Breast epithelium (tissue), 4 donors: ENCODE data around the gene ADRB2. TPM values are rescaled to one million over a fixed set of nuclear protein-coding genes. Genes with fewer than 3 reads are reported as not detected.

Experiments
- DNase-seq, 2 donors: peaks; one replicate each; pipeline ENCODE4 v3.0.0-alpha.2; 2019; ENCODE audit warnings: low spot score in 2 of 2
- H3K27ac ChIP-seq, 2 donors: fragments of 200-600 bp; sonication (generic) in 1 of 2; one replicate each; pipeline ENCODE4 v1.5.1; 2016 to 2019; ENCODE audit warnings: mild to moderate bottlenecking in 1 of 2
- H3K27me3 ChIP-seq, 2 donors: fragments of 200-600 bp; sonication (generic) in 1 of 2; one replicate each; pipeline versions ENCODE4 v1.5.1 to v1.6.0; 2017 to 2019; ENCODE audit warnings: control low read depth in 1 of 2, mild to moderate bottlenecking in 1 of 2
- H3K36me3 ChIP-seq: fragments of 200-600 bp; one replicate; pipeline ENCODE4 v1.5.1; 2019
- H3K4me1 ChIP-seq, 2 donors: fragments of 200-600 bp; sonication (generic); one replicate each; pipeline ENCODE4 v1.5.1; 2016 to 2019; ENCODE audit warnings: control low read depth in 1 of 2
- H3K4me3 ChIP-seq, 3 donors: fragments of 200-600 bp; sonication (generic); 1 replicate in 2 of 3; 2 replicates in 1 of 3; pipeline ENCODE4 v1.5.1; 2016 to 2019; ENCODE audit warnings: mild to moderate bottlenecking in 3 of 3, moderate library complexity in 2 of 3
- H3K9me3 ChIP-seq, 2 donors: fragments of 200-600 bp; sonication (generic) in 1 of 2; one replicate each; pipeline ENCODE4 v1.5.1; 2016 to 2019; ENCODE audit warnings: control low read depth in 1 of 2
- CTCF ChIP-seq, 3 donors: fragments of 450-650 bp; IDR thresholded peaks; one replicate each; pipeline ENCODE4 v1.5.1; 2016 to 2017; ENCODE audit warnings: antibody characterized with exemption in 3 of 3, mild to moderate bottlenecking in 3 of 3, moderate library complexity in 3 of 3
- POLR2A ChIP-seq: fragments of 450-650 bp; IDR thresholded peaks from one replicate; pipeline ENCODE4 v1.6.1; 2016; ENCODE audit warnings: antibody characterized with exemption, mild to moderate bottlenecking, moderate library complexity
- POLR2AphosphoS5 ChIP-seq, 3 donors: sonication (generic); formaldehyde crosslinking; IDR thresholded peaks; one replicate each; pipeline ENCODE4 v1.6.1; 2017; ENCODE audit warnings: antibody characterized with exemption in 3 of 3
- intact Hi-C: fragments of 100-400 bp; cut with DNase I; formaldehyde crosslinking; loops from one replicate; pipeline ENCODE4 v1.15.1; 2023; ENCODE audit warnings: low total_unique reads
- total RNA-seq, 3 donors: library from RNA; depleted of rRNA; stranded (reverse); fragments of >200 nt; gene quantifications; one replicate each; pipeline ENCODE4 v1.1.0, GENCODE V29; 2016

ADRB2 gene
- total RNA-seq, 3 donors from 2014 or later = 9.5 to 41.3 (median 26.4) TPM

DNA sequence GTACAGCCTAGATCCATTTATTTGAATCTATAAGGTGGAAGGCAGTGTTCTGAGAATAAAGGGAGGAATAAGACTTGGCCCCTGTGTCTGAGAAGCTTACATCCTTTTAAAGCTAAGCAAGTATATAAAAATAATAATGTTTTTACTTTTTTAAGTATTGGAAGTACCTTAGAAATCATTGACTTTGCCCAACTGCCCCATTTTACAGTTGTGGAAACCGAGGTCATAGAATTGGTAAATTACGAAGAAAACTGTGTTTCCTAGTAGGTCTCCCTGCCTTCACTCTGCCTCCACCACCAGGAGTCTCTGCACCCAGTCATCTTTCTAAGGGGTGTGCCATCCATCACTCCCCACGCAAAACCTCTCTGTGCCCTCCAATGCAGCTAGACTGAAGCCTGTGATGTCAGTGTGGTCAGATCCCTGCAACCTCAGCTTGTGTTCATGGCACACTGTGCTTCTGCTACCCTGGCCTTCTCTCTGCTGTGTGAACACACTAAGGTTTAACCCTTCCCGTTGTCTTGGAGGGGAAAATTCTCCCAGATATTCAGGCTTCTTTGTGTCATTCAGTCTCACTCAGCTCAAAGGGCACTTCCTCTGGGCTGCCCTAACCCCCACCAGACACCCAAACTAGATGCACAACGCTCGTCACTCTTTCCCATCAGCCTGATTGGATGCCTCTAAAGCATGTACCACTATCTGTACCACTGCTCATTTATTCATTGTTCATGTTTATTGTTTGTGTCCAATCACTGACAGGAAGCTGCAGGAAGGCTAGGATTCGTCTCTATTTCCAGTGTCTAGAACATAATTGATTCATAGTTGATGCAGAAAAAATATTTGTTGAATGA lies 18.2 kb downstream of the ADRB2 start:
- H3K27me3 ChIP-seq = no peaks in the 10 kb centered on the region
- DNase-seq = no peak
- H3K36me3 ChIP-seq = no peaks in the 10 kb centered on the region
- no peaks in the 10 kb centered on the region for H3K4me1 ChIP-seq
- H3K27ac ChIP-seq = no peak overlapping the region
- H3K9me3 ChIP-seq = no peaks in the 10 kb centered on the region
- H3K4me3 ChIP-seq = no peak overlapping the region
- TF ChIP-seq POLR2A (no peak), POLR2AphosphoS5 (IDR thresholded peaks at IDR 0.05) (no peak), CTCF (IDR thresholded peaks at IDR 0.05) (no peak)
- intact Hi-C loops = no loop called here

DNA sequence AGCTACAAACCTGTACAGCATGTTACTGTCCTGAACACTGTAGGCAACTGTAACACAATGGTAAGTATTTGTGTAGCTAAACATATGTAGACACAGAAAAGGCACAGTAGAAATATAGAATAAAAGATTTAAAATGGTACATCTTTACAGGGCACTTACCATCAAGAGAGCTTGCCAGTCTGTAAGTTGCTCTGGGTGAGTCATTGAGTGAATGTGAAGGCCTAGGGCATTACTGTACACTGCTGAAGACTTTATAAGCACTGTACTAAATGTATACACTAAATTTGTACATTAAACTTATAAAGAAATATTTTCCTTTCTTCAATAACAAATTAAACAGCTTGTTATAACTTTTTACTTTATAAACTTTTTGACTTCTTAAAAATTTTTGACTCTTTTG lies 20.5 kb downstream of the ADRB2 start:
- H3K4me3 ChIP-seq = no peak overlapping the region
- no peaks in the 10 kb centered on the region for H3K36me3 ChIP-seq
- no peaks in the 10 kb centered on the region for H3K9me3 ChIP-seq
- DNase-seq = no peak
- H3K27me3 ChIP-seq = no peaks in the 10 kb centered on the region
- no peak for TF ChIP-seq POLR2AphosphoS5 (IDR thresholded peaks at IDR 0.05)
- no peak for TF ChIP-seq CTCF (IDR thresholded peaks at IDR 0.05)
- TF ChIP-seq POLR2A = no peak
- no peak overlapping the region for H3K27ac ChIP-seq
- intact Hi-C loops = no loop called here
- no peaks in the 10 kb centered on the region for H3K4me1 ChIP-seq

GRCh38 chr5:148847456-148847855 lies 21.0 kb downstream of the ADRB2 start:
- Histone ChIP-seq H3K27ac (no peak overlapping the region), H3K27me3 (no peaks in the 10 kb centered on the region), H3K36me3 (no peaks in the 10 kb centered on the region), H3K4me3 (no peak overlapping the region), H3K9me3 (no peaks in the 10 kb centered on the region), H3K4me1 (no peaks in the 10 kb centered on the region)
- DNase-seq = no peak
- TF ChIP-seq POLR2AphosphoS5 (IDR thresholded peaks at IDR 0.05) (no peak), POLR2A (no peak), CTCF (IDR thresholded peaks at IDR 0.05) (no peak)
- intact Hi-C loops = no loop called here

DNA sequence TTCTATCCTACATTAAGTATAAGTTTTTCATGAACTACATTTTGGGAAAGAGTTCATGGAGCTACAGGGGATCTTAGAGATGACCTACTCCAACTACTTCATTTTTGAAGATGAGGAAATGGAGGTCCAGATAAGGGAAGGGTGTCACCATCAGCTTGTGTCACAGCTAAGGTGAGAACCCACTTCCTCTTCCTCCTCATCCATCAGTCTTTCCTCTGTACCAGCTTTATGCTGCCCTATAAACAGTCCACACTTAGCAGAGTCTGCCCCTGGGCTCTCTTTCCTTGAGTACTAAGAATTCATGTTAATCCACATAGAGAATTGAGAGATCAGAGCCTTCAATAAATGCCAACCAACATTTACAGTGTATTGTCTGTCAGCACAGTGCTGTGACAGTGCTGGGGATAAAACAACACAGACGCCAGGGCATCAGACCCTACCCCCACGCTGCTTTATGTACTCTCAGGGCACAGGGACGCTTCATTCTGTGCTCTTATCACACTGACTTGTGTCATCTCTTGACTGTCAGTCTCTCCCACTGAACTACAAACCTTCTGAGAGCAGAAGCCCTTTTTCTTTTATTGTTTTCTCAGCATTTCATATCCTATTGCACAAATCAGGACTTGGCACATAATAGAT lies 22.1 kb downstream of the ADRB2 start:
- Histone ChIP-seq H3K27me3 (no peaks in the 10 kb centered on the region), H3K36me3 (no peaks in the 10 kb centered on the region), H3K4me3 (no peak overlapping the region), H3K27ac (no peak overlapping the region), H3K9me3 (no peaks in the 10 kb centered on the region), H3K4me1 (no peaks in the 10 kb centered on the region)
- DNase-seq = no peak
- intact Hi-C loops = no loop called here
- TF ChIP-seq CTCF (IDR thresholded peaks at IDR 0.05) (no peak), POLR2AphosphoS5 (IDR thresholded peaks at IDR 0.05) (no peak), POLR2A (no peak)

GRCh38 chr5:148849461-148849860 lies 23.1 kb downstream of the ADRB2 start:
- Histone ChIP-seq H3K36me3 (no peaks in the 10 kb centered on the region), H3K27ac (no peak overlapping the region), H3K4me1 (no peaks in the 10 kb centered on the region), H3K4me3 (no peak overlapping the region), H3K27me3 (no peaks in the 10 kb centered on the region), H3K9me3 (no peaks in the 10 kb centered on the region)
- intact Hi-C loops = no loop called here
- no peak for DNase-seq
- TF ChIP-seq POLR2AphosphoS5 (IDR thresholded peaks at IDR 0.05) (no peak), CTCF (IDR thresholded peaks at IDR 0.05) (no peak), POLR2A (no peak)
